Measurements from ENCODE around the gene SZT2.
"Not testable (repeated sequence)": the region's sequence is repeated elsewhere in the genome, so short reads cannot be mapped to it uniquely, and the experiment has no call there.

The SZT2 gene

GRCh38 chr1:43388613-43389012 is 1.1 kb upstream of the SZT2 start:
- DNase-seq (ENCODE audit: low read depth in 2 of 2): no peak

DNA sequence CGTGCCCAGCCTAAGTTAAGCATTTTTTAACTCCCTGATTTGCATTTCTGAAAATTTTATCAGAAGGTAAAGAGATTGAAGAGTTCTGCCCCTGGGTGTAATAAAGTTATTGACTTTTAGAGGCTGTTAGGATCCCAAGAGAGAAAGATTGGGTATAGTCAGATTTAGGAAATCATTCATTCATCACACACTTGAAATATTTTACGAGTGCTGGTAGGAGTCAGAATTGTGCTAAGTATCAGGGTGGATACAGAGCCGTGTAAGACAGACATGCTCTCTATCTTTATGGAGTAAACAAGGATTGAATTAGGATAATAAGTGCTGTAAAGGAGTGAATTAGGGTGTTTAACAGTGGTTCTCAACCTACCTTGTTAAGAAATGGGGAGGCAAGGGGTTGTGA is 3.0 kb downstream of the SZT2 start:
- no peak for DNase-seq (ENCODE audit: low read depth in 2 of 2)

DNA sequence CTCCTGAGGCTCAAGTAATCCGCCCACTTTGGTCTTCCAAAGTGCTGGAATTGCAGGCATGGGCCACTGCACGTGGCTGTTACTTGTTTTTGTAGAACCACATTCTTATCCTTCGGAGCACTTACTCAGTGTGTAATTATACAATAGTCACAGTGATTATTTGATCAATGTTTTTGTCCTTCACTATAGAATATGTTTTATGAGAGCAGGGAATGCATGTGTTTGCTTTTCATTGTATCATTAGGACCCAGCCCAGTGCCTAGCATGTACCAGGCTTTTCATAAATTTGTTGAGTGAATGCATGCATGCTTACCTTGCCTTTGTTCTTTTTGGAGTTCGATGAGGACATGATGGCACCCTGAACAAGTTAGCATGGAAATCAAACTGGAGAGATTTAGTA is 5.8 kb downstream of the SZT2 start:
- no peak for DNase-seq (ENCODE audit: low read depth in 2 of 2)

GRCh38 chr1:43396059-43396458 is 6.4 kb downstream of the SZT2 start:
- DNase-seq (ENCODE audit: low read depth in 2 of 2): no peak

DNA sequence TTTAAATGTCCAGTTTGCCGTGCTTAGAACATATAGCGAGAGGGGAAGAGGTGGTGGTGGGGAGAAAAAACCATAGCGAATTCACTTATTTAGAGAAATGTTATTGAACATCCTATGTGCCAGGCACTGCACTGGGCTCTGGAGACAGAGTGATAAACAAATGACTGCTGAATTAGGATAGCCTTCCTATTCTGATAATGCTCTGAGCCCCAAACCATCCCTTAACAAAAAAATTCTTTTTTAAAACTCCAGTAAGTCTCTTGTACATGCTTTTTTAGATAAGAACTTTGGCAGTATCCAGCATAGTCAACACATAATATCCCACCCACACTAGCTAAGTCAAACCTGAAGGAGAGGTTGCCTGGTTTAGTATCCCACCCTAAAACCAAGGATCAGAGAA is 8.5 kb downstream of the SZT2 start:
- DNase-seq (ENCODE audit: low read depth in 2 of 2): no peak

- DNase-seq (ENCODE audit: low read depth in 2 of 2): not testable (repeated sequence)
Observed at GRCh38 chr1:43400441-43400840, 10.7 kb downstream of the SZT2 start.

- DNase-seq (ENCODE audit: low read depth in 2 of 2): no peak
Observed at GRCh38 chr1:43402089-43402865, 12.6 kb downstream of the SZT2 start.

GRCh38 chr1:43404353-43404752 is 14.7 kb downstream of the SZT2 start:
- DNase-seq (ENCODE audit: low read depth in 2 of 2): no peak

GRCh38 chr1:43405219-43405875 is 15.6 kb downstream of the SZT2 start:
- no peak for DNase-seq (ENCODE audit: low read depth in 2 of 2)

GRCh38 chr1:43405876-43406234 is 16.2 kb downstream of the SZT2 start:
- DNase-seq (ENCODE audit: low read depth in 2 of 2): no peak

DNA sequence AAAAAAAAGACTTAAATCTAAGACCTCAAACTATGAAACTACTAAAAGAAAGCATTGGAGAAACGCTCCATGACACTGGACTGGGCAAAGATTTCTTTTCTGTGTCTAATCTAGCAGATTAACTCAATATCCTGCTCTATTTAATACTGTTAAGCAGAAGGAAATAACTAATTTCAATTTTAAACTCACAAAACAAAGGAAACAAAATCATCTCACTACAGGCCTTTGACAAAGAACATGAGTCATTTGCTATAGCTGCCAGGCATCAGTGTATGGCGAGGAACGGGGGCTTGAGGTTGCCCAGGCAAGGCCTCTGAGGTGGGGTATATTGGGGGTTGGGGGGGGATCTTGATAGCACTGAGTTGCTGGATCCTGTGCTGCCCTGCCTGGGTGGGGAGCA is 20.9 kb downstream of the SZT2 start:
- no peak for DNase-seq (ENCODE audit: low read depth in 2 of 2)

- DNase-seq (ENCODE audit: low read depth in 2 of 2): not testable (repeated sequence)
Observed at GRCh38 chr1:43413426-43413825, 23.7 kb downstream of the SZT2 start.

GRCh38 chr1:43414634-43415223 is 25.0 kb downstream of the SZT2 start:
- peak; percentile 25 to 45 for DNase-seq (ENCODE audit: low read depth in 2 of 2)

- DNase-seq (ENCODE audit: low read depth in 2 of 2): no peak
Observed at GRCh38 chr1:43415901-43416300, 26.2 kb downstream of the SZT2 start.

DNA sequence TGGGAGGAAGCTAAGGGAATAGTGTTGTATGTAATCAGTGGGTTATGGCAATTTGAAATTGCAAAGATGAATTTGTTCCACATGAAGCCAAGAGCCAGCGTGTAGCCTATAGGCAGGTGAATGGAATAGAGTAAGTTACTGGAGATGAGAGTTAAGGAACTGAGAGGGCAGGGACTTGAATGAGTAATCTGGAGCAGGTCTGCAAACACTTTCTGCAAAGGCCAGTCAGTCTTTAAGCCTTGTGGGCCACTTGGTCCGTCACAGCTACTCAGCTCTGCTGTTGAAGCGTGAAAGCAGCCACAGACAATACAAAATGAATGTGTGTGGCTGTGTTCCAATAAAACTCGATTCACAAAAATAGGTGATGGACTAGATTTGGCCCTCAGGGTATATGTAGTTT is 29.2 kb downstream of the SZT2 start:
- DNase-seq (ENCODE audit: low read depth in 2 of 2): no peak

- no peak for DNase-seq (ENCODE audit: low read depth in 2 of 2)
Observed at GRCh38 chr1:43419627-43420425, 30.1 kb downstream of the SZT2 start.

DNA sequence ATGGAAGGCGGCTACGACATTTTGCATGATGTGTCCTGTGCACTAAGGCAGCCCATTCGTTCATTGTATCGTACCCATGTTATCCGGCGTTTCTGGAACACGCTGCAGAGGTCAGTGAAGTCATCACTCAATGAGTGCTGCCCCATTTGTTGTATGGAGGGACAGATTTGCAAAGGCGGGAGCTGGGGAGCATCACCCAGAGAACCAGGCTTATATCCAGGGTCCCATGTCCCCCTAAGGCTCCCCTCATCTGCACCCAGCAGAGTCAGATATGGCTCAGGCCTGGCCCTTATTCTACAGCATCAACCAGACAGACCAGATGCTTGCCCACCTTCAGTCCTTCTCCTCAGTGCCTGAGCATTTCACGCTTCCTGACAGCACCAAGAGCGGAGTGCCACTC is 31.2 kb downstream of the SZT2 start:
- no peak for DNase-seq (ENCODE audit: low read depth in 2 of 2)

- DNase-seq (ENCODE audit: low read depth in 2 of 2): no peak
Observed at GRCh38 chr1:43421396-43421795, 31.7 kb downstream of the SZT2 start.

DNA sequence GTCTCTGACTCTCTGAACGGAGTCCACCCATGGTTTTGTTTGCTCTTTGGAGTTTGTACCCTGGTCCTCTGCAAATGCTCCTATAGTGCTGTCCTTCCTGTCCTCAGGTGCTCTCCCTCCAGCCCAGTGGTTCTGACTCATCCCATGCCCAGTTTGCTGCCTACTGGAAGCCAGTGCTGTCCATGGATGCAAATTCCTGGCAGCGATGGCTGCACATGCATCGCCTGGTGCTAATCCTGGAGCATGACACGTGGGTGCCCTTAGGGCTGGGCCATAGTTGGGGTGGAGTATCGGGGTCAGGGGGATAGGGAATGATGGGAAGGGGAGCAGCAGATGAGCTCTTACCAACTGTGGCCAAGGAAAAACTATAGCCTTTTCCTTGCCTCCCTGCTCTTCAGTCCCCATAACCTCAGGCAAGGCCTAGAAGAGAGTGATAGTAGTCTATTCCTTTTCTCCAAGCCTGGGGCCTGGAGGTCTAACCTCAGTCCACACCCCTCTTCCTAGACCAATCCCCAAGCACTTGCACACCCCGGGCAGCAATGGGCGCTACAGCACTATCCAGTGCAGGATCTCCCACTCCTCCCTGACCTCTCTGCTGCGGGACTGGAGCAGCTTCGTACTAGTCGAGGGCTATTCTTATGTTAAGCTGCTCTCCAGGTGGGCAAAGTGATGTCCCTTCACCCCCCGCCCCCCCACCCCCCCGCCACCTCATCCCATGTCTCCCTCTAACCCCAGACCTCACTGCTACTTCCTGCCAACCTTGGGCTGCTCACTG is 32.5 kb downstream of the SZT2 start:
- DNase-seq (ENCODE audit: low read depth in 2 of 2): no peak

DNA sequence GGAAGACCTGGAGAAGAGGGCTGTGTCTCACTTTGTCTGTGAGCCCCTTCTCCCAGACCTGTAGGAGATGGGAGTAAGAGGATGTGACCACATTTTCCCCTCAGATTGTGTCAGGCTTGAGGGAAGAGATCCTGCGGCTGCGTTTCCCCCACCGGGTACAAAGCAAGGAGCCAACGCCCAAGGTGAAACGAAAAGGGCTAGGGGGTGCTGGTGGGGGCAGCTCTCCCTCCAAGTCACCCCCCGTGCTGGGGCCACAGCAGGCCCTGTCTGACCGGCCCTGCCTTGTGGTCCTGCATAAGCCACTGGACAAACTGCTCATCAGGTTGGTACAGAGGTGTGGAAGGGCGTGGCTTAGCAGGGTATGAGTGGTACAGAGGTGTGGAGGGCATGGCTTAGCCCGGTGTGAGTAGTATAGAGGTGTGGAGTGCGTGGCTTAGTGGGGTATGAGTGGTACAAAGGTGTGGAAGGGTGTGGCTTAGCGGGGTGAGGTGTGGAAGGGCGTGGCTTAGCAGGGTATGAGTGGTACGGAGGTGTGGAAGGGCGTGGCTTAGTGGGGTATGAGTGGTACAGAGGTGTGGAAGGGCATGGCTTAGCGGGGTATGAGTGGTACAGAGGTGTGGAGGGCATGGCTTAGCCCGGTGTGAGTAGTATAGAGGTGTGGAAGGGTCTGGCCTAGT is 33.4 kb downstream of the SZT2 start:
- DNase-seq (ENCODE audit: low read depth in 2 of 2): no peak
